ENCODE data around the gene GALNS.

- TF ChIP-seq CTCF (conservative IDR thresholded peaks at IDR 0.05; ENCODE audit: low read length) (no peak), EZH2phosphoT487 (IDR thresholded peaks at IDR 0.05; ENCODE audit: borderline replicate concordance) (no peak)
These were observed 8.2 kb downstream of the GALNS start for GRCh38 chr16:88848557-88848956.

Data from Loucy (cell line).